ENCODE data around the gene LRP1B.
"Not testable (repeated sequence)": the region's sequence is repeated elsewhere in the genome, so short reads cannot be mapped to it uniquely, and the experiment has no call there.

The LRP1B gene

GRCh38 chr2:140988597-140988996, 1142.2 kb downstream of the LRP1B start:
- Histone ChIP-seq H3K27me3 (ENCODE audit: control insufficient read depth, low read length) (no peaks in the 10 kb centered on the region), H3K4me2 (ENCODE audit: low read length) (no peak overlapping the region), H3K9me3 (ENCODE audit: control insufficient read depth, insufficient read depth, low read length) (no peaks in the 10 kb centered on the region), H3K9me2 (replicated peaks; ENCODE audit: control insufficient read depth, low read length) (no peaks in the 10 kb centered on the region), H3K4me1 (ENCODE audit: control insufficient read depth, low read length) (no peaks in the 10 kb centered on the region), H3F3A (ENCODE audit: control insufficient read depth, insufficient read depth) (no peaks in the 10 kb centered on the region), H3K4me3 (ENCODE audit: low read length) (no peak overlapping the region), H3K27ac (ENCODE audit: low read depth, low read length) (no peak overlapping the region), H4K20me1 (ENCODE audit: control insufficient read depth, insufficient read depth, low read depth, low read length) (no peaks in the 10 kb centered on the region), H3K36me3 (ENCODE audit: control insufficient read depth, low read length) (no peaks in the 10 kb centered on the region), H3K79me2 (ENCODE audit: control insufficient read depth, low read length) (no peaks in the 10 kb centered on the region)
- TF ChIP-seq EZH2phosphoT487 (IDR thresholded peaks at IDR 0.05; ENCODE audit: borderline replicate concordance, low read length): no peak
- no peak for TF ChIP-seq CTCF (IDR thresholded peaks at IDR 0.05; ENCODE audit: low read depth, low read length, poor library complexity, severe bottlenecking)

- H3K79me2 ChIP-seq (ENCODE audit: control insufficient read depth, low read length): no peaks in the 10 kb centered on the region
- no peaks in the 10 kb centered on the region for H3K36me3 ChIP-seq (ENCODE audit: control insufficient read depth, low read length)
- H3K4me3 ChIP-seq (ENCODE audit: low read length): no peak overlapping the region
- H3F3A ChIP-seq (ENCODE audit: control insufficient read depth, insufficient read depth): no peaks in the 10 kb centered on the region
- TF ChIP-seq EZH2phosphoT487 (IDR thresholded peaks at IDR 0.05; ENCODE audit: borderline replicate concordance, low read length) (no peak), CTCF (IDR thresholded peaks at IDR 0.05; ENCODE audit: low read depth, low read length, poor library complexity, severe bottlenecking) (no peak)
- no peaks in the 10 kb centered on the region for H3K9me2 ChIP-seq (replicated peaks; ENCODE audit: control insufficient read depth, low read length)
- no peaks in the 10 kb centered on the region for H3K9me3 ChIP-seq (ENCODE audit: control insufficient read depth, insufficient read depth, low read length)
- H3K27me3 ChIP-seq (ENCODE audit: control insufficient read depth, low read length): no peaks in the 10 kb centered on the region
- no peak overlapping the region for H3K27ac ChIP-seq (ENCODE audit: low read depth, low read length)
- H3K4me2 ChIP-seq (ENCODE audit: low read length): no peak overlapping the region
- H4K20me1 ChIP-seq (ENCODE audit: control insufficient read depth, insufficient read depth, low read depth, low read length): no peaks in the 10 kb centered on the region
- H3K4me1 ChIP-seq (ENCODE audit: control insufficient read depth, low read length): no peaks in the 10 kb centered on the region
These were observed 1144.4 kb downstream of the LRP1B start for GRCh38 chr2:140986456-140986855.

- no peaks in the 10 kb centered on the region for H4K20me1 ChIP-seq (ENCODE audit: control insufficient read depth, insufficient read depth, low read depth, low read length)
- TF ChIP-seq CTCF (IDR thresholded peaks at IDR 0.05; ENCODE audit: low read depth, low read length, poor library complexity, severe bottlenecking): no peak
- no peak for TF ChIP-seq EZH2phosphoT487 (IDR thresholded peaks at IDR 0.05; ENCODE audit: borderline replicate concordance, low read length)
- H3F3A ChIP-seq (ENCODE audit: control insufficient read depth, insufficient read depth): no peaks in the 10 kb centered on the region
- no peak overlapping the region for H3K4me3 ChIP-seq (ENCODE audit: low read length)
- H3K9me2 ChIP-seq (replicated peaks; ENCODE audit: control insufficient read depth, low read length): no peaks in the 10 kb centered on the region
- H3K79me2 ChIP-seq (ENCODE audit: control insufficient read depth, low read length): no peaks in the 10 kb centered on the region
- no peaks in the 10 kb centered on the region for H3K36me3 ChIP-seq (ENCODE audit: control insufficient read depth, low read length)
- H3K4me1 ChIP-seq (ENCODE audit: control insufficient read depth, low read length): no peaks in the 10 kb centered on the region
- no peak overlapping the region for H3K4me2 ChIP-seq (ENCODE audit: low read length)
- no peaks in the 10 kb centered on the region for H3K27me3 ChIP-seq (ENCODE audit: control insufficient read depth, low read length)
- no peaks in the 10 kb centered on the region for H3K9me3 ChIP-seq (ENCODE audit: control insufficient read depth, insufficient read depth, low read length)
- H3K27ac ChIP-seq (ENCODE audit: low read depth, low read length): no peak overlapping the region
These were observed 1155.6 kb downstream of the LRP1B start for GRCh38 chr2:140975237-140975636.

- Histone ChIP-seq H4K20me1 (ENCODE audit: control insufficient read depth, insufficient read depth, low read depth, low read length) (no peaks in the 10 kb centered on the region), H3K4me2 (ENCODE audit: low read length) (no peak overlapping the region), H3K27me3 (ENCODE audit: control insufficient read depth, low read length) (no peaks in the 10 kb centered on the region), H3K36me3 (ENCODE audit: control insufficient read depth, low read length) (no peaks in the 10 kb centered on the region), H3K4me1 (ENCODE audit: control insufficient read depth, low read length) (no peaks in the 10 kb centered on the region), H3K9me2 (replicated peaks; ENCODE audit: control insufficient read depth, low read length) (no peaks in the 10 kb centered on the region), H3K79me2 (ENCODE audit: control insufficient read depth, low read length) (no peaks in the 10 kb centered on the region), H3K9me3 (ENCODE audit: control insufficient read depth, insufficient read depth, low read length) (no peaks in the 10 kb centered on the region), H3K4me3 (ENCODE audit: low read length) (no peak overlapping the region), H3K27ac (ENCODE audit: low read depth, low read length) (no peak overlapping the region), H3F3A (ENCODE audit: control insufficient read depth, insufficient read depth) (no peaks in the 10 kb centered on the region)
- TF ChIP-seq EZH2phosphoT487 (IDR thresholded peaks at IDR 0.05; ENCODE audit: borderline replicate concordance, low read length) (no peak), CTCF (IDR thresholded peaks at IDR 0.05; ENCODE audit: low read depth, low read length, poor library complexity, severe bottlenecking) (no peak)
These were observed 1158.1 kb downstream of the LRP1B start for GRCh38 chr2:140972724-140973123.

GRCh38 chr2:140964324-140964723, 1166.5 kb downstream of the LRP1B start:
- not testable (repeated sequence) for H3K9me2 ChIP-seq (replicated peaks; ENCODE audit: control insufficient read depth, low read length); H3K4me1 ChIP-seq (ENCODE audit: control insufficient read depth, low read length); H3K79me2 ChIP-seq (ENCODE audit: control insufficient read depth, low read length); H3K27ac ChIP-seq (ENCODE audit: low read depth, low read length); H4K20me1 ChIP-seq (ENCODE audit: control insufficient read depth, insufficient read depth, low read depth, low read length); H3K4me2 ChIP-seq (ENCODE audit: low read length); H3K27me3 ChIP-seq (ENCODE audit: control insufficient read depth, low read length); H3K9me3 ChIP-seq (ENCODE audit: control insufficient read depth, insufficient read depth, low read length); H3K4me3 ChIP-seq (ENCODE audit: low read length); H3K36me3 ChIP-seq (ENCODE audit: control insufficient read depth, low read length); H3F3A ChIP-seq (ENCODE audit: control insufficient read depth, insufficient read depth)
